ENCODE data around the gene TMEM245.

DNA sequence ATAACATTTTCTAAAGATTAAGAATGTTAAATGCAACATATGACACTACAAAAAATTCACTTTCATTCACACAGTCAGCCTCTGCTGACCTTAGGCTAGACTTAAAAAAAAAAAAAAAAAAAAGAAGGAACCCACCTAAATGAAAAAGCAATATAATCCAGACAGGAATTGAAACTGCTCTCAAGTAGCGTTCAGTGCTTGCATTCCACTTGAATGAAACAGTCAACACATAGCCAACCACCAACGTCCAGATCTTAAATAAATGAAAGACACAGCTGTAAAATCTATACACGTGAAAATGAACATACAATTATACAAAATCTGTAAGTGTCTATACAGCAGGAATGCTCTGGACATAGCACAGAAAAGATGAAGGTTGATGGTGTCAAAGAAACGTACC is 11.4 kb downstream of the TMEM245 start:
- TF ChIP-seq, protein P1, sequence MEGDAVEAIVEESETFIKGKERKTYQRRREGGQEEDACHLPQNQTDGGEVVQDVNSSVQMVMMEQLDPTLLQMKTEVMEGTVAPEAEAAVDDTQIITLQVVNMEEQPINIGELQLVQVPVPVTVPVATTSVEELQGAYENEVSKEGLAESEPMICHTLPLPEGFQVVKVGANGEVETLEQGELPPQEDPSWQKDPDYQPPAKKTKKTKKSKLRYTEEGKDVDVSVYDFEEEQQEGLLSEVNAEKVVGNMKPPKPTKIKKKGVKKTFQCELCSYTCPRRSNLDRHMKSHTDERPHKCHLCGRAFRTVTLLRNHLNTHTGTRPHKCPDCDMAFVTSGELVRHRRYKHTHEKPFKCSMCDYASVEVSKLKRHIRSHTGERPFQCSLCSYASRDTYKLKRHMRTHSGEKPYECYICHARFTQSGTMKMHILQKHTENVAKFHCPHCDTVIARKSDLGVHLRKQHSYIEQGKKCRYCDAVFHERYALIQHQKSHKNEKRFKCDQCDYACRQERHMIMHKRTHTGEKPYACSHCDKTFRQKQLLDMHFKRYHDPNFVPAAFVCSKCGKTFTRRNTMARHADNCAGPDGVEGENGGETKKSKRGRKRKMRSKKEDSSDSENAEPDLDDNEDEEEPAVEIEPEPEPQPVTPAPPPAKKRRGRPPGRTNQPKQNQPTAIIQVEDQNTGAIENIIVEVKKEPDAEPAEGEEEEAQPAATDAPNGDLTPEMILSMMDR (IDR thresholded peaks at IDR 0.05) = no peak
- TF ChIP-seq EZH2 (IDR thresholded peaks at IDR 0.05) = no peak
